NT2/D1 (cell line): ENCODE measurements around the gene MGAT4C.

Source experiments
- DNase-seq: peaks from one replicate; pipeline ENCODE4 v3.0.0-alpha.2; 2011; ENCODE audit warnings: low read depth, low spot score
- H3K27me3 ChIP-seq: 2 replicates; pipeline ENCODE4 v1.6.0; 2011; ENCODE audit warnings: mild to moderate bottlenecking; ENCODE audit not compliant: insufficient read length, insufficient read depth
- H3K36me3 ChIP-seq: 2 replicates; pipeline ENCODE4 v1.6.1; 2011; ENCODE audit warnings: mild to moderate bottlenecking, low read length, mixed read lengths; ENCODE audit not compliant: insufficient read depth, insufficient read length
- H3K4me1 ChIP-seq: 2 replicates; pipeline ENCODE4 v1.5.1; 2011; ENCODE audit not compliant: insufficient read depth, insufficient read length
- H3K4me3 ChIP-seq: 2 replicates; pipeline ENCODE4 v1.5.1; 2011; ENCODE audit warnings: low read depth; ENCODE audit not compliant: insufficient read length
- H3K9ac ChIP-seq: 2 replicates; pipeline ENCODE4 v1.6.0; 2011; ENCODE audit warnings: low read depth; ENCODE audit not compliant: insufficient read length
- H3K9me3 ChIP-seq: 2 replicates; pipeline ENCODE4 v1.5.1; 2011; ENCODE audit warnings: mild to moderate bottlenecking, low read length; ENCODE audit not compliant: insufficient read depth
- SUZ12 ChIP-seq: IDR thresholded peaks from 2 replicates; pipeline ENCODE4 v1.6.1; 2011; ENCODE audit not compliant: insufficient read length, insufficient read depth; ENCODE audit errors: extremely low read depth
- YY1 ChIP-seq: IDR thresholded peaks from 2 replicates; pipeline ENCODE4 v1.6.1; 2011; ENCODE audit not compliant: insufficient read length, insufficient read depth
- ZNF274 ChIP-seq: IDR thresholded peaks from 2 replicates; pipeline ENCODE4 v1.6.1; 2011; ENCODE audit warnings: mild to moderate bottlenecking, low read depth, low read length

The MGAT4C gene

GRCh38 chr12:86006727-86007126 is 249.5 kb downstream of the MGAT4C start:
- Histone ChIP-seq H3K36me3 (no peaks in the 10 kb centered on the region), H3K27me3 (no peaks in the 10 kb centered on the region), H3K4me1 (no peaks in the 10 kb centered on the region), H3K9me3 (no peaks in the 10 kb centered on the region), H3K9ac (no peak overlapping the region), H3K4me3 (no peak overlapping the region)
- TF ChIP-seq YY1, result no peak
- TF ChIP-seq SUZ12, result no peak
- TF ChIP-seq ZNF274, result no peak
- DNase-seq, result no peak

- no peak overlapping the region for H3K9ac ChIP-seq
- TF ChIP-seq YY1, result no peak
- no peak for TF ChIP-seq ZNF274
- TF ChIP-seq SUZ12, result no peak
- H3K36me3 ChIP-seq, result no peaks in the 10 kb centered on the region
- DNase-seq, result no peak
- peaks cover 21% of the 10 kb centered on the region; the same call in 1 of the 2 replicates for H3K9me3 ChIP-seq
- H3K27me3 ChIP-seq, result no peaks in the 10 kb centered on the region
- H3K4me1 ChIP-seq, result no peaks in the 10 kb centered on the region
- H3K4me3 ChIP-seq, result no peak overlapping the region
These were observed 258.1 kb downstream of the MGAT4C start for GRCh38 chr12:85998074-85998473.

GRCh38 chr12:85996280-85996679 is 259.9 kb downstream of the MGAT4C start:
- H3K9ac ChIP-seq, result no peak overlapping the region
- no peaks in the 10 kb centered on the region for H3K4me1 ChIP-seq
- TF ChIP-seq ZNF274 (no peak), SUZ12 (no peak), YY1 (no peak)
- no peak overlapping the region for H3K4me3 ChIP-seq
- H3K9me3 ChIP-seq, result peaks cover 36% of the 10 kb centered on the region
- no peak for DNase-seq
- H3K27me3 ChIP-seq, result no peaks in the 10 kb centered on the region
- H3K36me3 ChIP-seq, result no peaks in the 10 kb centered on the region

GRCh38 chr12:85993746-85994145 is 262.4 kb downstream of the MGAT4C start:
- no peak for TF ChIP-seq ZNF274
- no peaks in the 10 kb centered on the region for H3K27me3 ChIP-seq
- no peak overlapping the region for H3K9ac ChIP-seq
- no peaks in the 10 kb centered on the region for H3K4me1 ChIP-seq
- DNase-seq, result no peak
- H3K9me3 ChIP-seq, result peaks cover 35% of the 10 kb centered on the region
- H3K36me3 ChIP-seq, result no peaks in the 10 kb centered on the region
- no peak overlapping the region for H3K4me3 ChIP-seq

GRCh38 chr12:85985996-85986395 is 270.2 kb downstream of the MGAT4C start:
- Histone ChIP-seq H3K9me3 (peaks cover 2% of the 10 kb centered on the region; the same call in 1 of the 2 replicates), H3K36me3 (no peaks in the 10 kb centered on the region), H3K9ac (no peak overlapping the region), H3K27me3 (no peaks in the 10 kb centered on the region), H3K4me3 (no peak overlapping the region), H3K4me1 (no peaks in the 10 kb centered on the region)
- TF ChIP-seq ZNF274, result no peak
- TF ChIP-seq YY1, result no peak
- TF ChIP-seq SUZ12, result no peak
- DNase-seq, result no peak

GRCh38 chr12:85983601-85984000 is 272.6 kb downstream of the MGAT4C start:
- no peaks in the 10 kb centered on the region for H3K27me3 ChIP-seq
- H3K9me3 ChIP-seq, result no peaks in the 10 kb centered on the region
- no peaks in the 10 kb centered on the region for H3K36me3 ChIP-seq
- no peaks in the 10 kb centered on the region for H3K4me1 ChIP-seq
- no peak for TF ChIP-seq ZNF274
- TF ChIP-seq YY1, result no peak
- TF ChIP-seq SUZ12, result no peak
- H3K9ac ChIP-seq, result no peak overlapping the region
- DNase-seq, result no peak
- H3K4me3 ChIP-seq, result no peak overlapping the region

- no peak for DNase-seq
- Histone ChIP-seq H3K4me3 (no peak overlapping the region), H3K4me1 (no peaks in the 10 kb centered on the region), H3K36me3 (no peaks in the 10 kb centered on the region), H3K27me3 (no peaks in the 10 kb centered on the region), H3K9me3 (no peaks in the 10 kb centered on the region), H3K9ac (no peak overlapping the region)
- TF ChIP-seq ZNF274 (no peak), YY1 (no peak), SUZ12 (no peak)
These were observed 276.6 kb downstream of the MGAT4C start for GRCh38 chr12:85979641-85980040.

GRCh38 chr12:85975716-85976115 is 280.5 kb downstream of the MGAT4C start:
- Histone ChIP-seq H3K9ac (no peak overlapping the region), H3K27me3 (no peaks in the 10 kb centered on the region), H3K4me3 (no peak overlapping the region), H3K4me1 (no peaks in the 10 kb centered on the region), H3K9me3 (no peaks in the 10 kb centered on the region), H3K36me3 (no peaks in the 10 kb centered on the region)
- TF ChIP-seq SUZ12 (no peak), ZNF274 (no peak), YY1 (no peak)
- no peak for DNase-seq
